Dermis microvascular lymphatic vessel endothelial cell (primary cell): Measurements from ENCODE around the gene ANKRD62. TPM values are rescaled to one million over a fixed set of nuclear protein-coding genes. Genes with fewer than 3 reads are reported as not detected.
"Not testable (repeated sequence)": the region's sequence is repeated elsewhere in the genome, so short reads cannot be mapped to it uniquely, and the experiment has no call there.

ENCODE experiments used
- DNase-seq, 2 donors: peaks; one replicate each; pipeline versions ENCODE4 v3.0.0 to v3.0.0-alpha.2; 2010; ENCODE audit warnings: low read depth in 2 of 2
- total RNA-seq: library from RNA; depleted of rRNA; stranded (reverse); fragments of >200 nt; gene quantifications from 2 replicates; pipeline ENCODE4 v1.2.1, GENCODE V29; 2014

Gene ANKRD62
- total RNA-seq, 1 donor from 2014 or later: not detected

DNA sequence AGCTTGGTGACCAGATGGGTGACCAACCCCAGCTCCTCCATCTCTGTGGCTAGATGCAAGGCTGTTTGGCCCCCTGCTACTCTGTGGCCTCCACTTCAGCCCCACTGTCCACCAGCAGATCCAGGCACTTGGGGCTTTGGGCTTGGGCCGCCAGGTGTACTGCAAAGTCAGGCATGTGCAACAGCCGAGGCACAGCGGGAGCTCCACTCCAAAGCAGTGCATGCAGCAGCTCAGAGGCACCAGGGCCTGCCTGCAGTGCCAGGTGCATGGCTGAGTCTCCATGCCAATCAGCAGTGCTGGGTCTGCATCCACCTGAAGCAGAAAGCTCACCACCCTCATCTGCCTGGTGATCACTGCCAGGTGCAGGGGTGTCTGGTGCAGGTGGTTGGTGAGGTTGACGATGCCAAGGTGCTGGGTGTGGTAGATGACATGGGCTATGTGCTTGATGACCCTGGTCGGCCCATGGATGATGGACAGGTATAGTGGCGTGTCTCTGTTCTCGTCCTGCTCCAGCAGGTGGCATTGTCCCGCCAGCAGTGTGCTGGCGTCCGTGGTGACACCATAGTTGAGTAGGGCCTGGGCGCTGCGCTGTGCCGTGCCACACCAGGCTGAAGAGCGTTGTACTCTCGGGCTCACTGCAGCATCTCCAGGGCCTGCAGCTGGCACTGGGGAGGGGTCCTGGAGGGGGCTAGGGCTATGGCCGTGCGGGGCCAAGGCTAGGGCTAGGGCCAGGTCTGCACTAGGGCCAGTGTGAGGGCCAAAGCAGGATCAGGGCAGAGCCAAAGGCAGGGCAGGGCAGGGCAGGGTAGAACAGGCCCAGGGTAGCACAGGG is 1.0 kb upstream of the ANKRD62 start:
- peak; percentile 34 to 36 for DNase-seq

- DNase-seq: no peak
Measured at GRCh38 chr18:12098374-12098773, 4.7 kb downstream of the ANKRD62 start.

DNA sequence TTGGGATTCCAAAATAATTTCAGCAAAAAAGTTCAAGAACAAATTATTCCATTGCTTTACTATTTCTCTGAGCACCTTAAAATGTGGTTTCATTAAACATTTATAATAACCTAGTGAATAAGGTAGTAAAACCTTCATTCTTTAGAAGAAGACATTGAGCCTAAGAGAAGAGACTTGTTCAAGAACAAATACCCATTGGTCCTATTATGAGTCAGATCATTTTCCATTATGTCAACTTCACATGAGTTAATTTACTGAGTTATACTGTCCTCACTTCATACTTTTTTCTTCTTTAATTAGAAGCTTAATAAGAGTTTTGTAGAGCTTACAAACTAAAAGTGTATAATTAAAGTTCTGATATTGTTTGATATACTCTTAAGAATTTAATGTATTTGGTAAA is 5.5 kb downstream of the ANKRD62 start:
- DNase-seq: no peak

DNA sequence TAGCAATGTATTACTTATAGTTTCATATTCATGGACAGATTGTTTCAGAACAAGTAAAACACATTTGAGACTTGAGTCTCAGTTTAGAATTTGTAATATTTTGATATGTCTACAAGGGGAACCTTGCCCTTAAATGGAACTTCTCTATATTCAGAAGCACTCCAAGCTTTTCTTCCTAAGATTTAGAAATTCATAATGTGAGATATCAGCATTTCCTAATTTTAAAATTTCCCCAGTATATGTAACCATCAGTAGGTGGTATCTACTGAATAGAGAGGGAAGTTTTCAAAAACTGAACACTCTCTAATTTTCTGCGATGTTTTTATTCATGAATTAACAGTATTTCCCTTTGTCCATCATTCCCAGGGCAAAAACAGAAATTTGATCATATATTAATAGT is 7.6 kb downstream of the ANKRD62 start:
- DNase-seq: no peak

DNA sequence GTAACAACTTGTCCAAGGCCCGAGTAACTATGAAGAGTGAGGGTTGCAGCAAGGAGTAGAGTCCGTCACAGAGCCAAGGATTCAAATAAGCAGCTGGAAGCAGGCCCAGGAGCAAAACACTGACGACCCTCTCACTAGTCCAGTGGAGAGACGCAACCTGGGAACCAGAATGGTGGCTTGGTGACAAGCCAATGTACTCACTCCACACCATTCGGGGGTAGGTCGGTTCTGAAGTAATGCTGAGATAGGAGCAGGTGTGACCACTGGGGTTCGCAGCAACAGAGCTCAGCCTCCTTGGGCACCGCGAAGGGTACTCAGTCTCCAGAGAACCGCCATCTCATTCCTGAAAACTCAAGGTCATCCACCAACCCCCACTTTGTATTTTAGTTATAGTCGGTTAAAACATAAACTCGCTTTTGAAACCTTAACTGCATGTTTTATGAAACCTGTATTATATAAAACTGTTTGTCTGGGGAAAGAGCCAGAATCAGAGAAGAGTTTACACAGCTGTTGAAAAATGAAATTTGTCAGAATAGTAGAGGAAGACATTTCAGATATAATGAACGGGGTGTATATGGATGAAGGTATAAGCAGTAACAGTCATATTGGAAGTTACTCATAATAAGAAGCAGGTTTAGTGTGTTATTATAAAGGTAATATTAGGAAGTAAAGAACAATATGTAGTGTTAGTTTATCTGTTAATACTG is 8.6 kb downstream of the ANKRD62 start:
- DNase-seq: no peak

- DNase-seq: no peak
Measured at GRCh38 chr18:12106471-12106870, 12.8 kb downstream of the ANKRD62 start.

- no peak for DNase-seq
Measured at GRCh38 chr18:12109836-12110235, 16.2 kb downstream of the ANKRD62 start.

DNA sequence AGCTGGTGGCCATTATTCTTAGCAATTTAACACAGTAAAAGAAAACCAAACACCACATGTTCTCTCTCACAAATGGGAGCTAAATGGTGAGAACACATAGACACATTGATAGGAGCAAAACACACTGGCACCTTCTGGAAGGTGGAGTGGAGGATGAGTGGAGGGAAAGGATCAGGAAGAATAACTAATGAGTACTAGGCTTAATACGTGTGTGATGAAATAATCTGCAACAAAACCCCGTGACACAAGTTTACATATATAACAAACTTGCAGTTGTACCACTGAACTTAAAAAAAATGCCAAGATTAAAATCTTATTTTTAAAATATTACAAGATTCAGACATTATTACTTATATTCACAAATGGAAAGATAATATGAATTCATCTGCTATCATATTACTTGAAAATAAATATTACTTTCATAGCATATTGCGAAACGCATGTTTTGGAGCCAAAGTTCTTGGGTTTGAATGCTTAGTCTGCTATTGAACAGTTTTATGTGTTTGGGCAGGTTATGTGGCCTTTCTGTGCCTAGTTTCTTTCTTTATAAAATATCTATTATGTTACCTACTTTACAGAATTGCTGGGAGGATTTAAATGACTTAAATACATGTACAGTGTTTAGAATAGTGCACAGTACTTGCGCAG is 20.5 kb downstream of the ANKRD62 start:
- DNase-seq: no peak

GRCh38 chr18:12119358-12119757 is 25.7 kb downstream of the ANKRD62 start:
- no peak for DNase-seq

DNA sequence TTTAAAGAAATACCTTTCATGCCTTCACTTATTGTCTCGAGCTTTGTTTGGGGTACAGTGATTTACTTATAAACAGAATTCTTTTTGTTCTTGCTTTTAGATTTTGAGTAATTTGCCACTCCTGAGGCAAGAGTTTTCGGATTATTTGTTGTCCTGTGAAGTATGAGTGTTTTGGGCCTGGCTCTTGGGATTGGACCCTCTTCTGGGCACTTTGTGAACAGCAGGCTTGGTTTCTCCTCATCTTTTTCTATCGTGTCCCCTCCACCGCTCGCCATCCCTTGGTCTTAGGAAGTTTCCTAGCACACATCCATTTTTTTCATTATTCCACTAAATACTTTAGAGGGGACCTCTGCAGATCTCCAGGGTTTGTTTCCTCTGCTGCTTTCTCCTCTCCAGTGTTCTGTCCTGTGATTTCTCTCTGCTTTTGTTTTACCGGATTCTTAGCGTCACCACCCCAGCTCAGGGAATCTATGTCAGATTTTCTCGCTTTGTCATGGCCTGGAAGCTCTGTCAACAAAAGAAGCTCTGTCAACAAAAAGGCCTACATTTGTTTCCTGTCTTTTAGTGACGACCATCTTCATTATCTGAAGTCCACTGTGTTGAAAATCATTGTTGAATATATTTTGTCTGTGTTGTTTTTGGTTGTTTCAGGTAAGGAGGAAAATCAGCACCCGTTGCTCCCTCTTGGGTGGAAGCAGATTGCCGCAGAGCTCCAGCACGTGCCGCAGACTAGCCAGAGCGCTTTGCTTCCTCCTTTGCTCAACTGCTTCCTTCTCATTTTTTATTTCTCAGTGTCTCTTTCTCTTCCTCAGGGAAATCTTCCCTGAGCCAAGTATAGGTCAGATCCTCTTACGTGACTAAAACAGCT is 27.8 kb downstream of the ANKRD62 start:
- DNase-seq: peak; percentile 1 to 26

GRCh38 chr18:12122043-12122389 is 28.4 kb downstream of the ANKRD62 start:
- not testable (repeated sequence) for DNase-seq

- DNase-seq: not testable (repeated sequence)
Measured at GRCh38 chr18:12127647-12128046, 34.0 kb downstream of the ANKRD62 start.

DNA sequence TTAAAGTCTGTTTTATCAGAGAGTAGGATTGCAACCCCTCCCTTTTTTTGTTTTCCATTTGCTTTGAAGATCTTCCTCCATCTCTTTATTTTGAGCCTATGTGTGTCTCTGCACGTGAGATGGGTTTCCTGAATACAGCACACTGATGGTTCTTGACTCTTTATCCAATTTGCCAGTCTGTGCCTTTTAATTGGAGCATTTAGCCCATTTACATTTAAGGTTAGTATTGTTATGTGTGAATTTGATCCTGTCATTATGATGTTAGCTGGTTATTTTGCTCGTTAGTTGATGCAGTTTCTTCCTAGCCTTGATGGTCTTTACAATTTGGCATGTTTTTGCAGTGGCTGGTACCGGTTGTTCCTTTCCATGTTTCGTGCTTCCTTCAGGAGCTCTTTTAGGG is 45.2 kb downstream of the ANKRD62 start:
- DNase-seq: not testable (repeated sequence)

DNA sequence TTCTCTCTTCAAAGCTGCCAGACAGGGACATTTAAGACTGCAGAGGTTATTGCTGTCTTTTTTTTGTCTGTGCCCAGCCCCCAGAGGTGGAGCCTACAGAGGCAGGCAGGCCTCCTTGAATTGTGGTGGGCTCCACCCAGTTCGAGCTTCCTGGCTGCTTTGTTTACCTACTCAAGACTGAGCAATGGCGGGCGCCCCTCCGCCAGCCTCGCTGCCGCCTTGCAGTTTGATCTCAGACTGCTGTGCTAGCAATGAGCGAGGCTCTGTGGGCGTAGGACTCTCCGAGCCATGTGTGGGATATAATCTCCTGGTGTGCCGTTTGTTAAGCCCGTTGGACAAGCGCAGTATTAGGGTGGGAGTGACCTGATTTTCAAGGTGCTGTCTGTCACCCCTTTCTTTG is 47.2 kb downstream of the ANKRD62 start:
- not testable (repeated sequence) for DNase-seq

- not testable (repeated sequence) for DNase-seq
Measured at GRCh38 chr18:12141778-12142177, 48.1 kb downstream of the ANKRD62 start.

GRCh38 chr18:12149431-12149830 is 55.8 kb downstream of the ANKRD62 start:
- not testable (repeated sequence) for DNase-seq

DNA sequence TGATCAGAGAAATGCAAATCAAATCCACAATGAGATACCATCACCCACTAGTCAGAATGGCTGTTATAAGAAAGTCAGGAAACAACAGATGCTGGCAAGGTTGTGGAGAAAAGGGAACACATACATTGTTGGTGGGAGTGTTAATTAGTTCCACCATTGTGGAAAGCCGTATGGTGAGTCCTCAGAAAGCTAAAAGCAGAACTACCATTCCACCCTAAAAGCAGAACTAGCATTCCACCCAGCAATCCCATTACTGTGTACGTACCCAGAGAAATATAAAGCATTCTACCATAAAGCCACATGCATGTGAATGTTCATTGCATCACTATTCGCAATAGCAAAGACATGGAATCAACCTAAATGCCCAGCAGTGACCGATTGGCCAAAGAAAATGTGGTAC is 60.7 kb downstream of the ANKRD62 start:
- no peak for DNase-seq

DNA sequence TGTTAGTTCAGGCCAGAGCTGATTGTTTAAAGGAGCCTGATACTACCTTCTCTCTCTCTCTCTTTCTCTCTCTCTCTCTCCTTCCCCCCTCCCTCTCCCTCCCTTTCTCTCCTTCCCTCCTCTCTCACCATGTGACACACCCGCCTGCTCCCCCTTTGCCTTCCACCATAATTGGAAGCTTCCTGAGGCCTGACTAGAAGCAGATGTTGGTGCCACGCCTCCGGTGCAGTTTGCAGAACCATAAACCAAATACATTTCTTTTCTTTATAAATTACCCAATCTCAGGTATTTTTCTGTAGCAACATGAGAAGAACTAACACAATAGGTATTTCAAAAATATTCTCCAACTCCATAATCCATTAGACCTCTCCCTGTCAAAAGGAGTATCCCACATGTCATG is 62.4 kb downstream of the ANKRD62 start:
- DNase-seq: no peak

GRCh38 chr18:12159446-12159845 is 65.8 kb downstream of the ANKRD62 start:
- DNase-seq: no peak

DNA sequence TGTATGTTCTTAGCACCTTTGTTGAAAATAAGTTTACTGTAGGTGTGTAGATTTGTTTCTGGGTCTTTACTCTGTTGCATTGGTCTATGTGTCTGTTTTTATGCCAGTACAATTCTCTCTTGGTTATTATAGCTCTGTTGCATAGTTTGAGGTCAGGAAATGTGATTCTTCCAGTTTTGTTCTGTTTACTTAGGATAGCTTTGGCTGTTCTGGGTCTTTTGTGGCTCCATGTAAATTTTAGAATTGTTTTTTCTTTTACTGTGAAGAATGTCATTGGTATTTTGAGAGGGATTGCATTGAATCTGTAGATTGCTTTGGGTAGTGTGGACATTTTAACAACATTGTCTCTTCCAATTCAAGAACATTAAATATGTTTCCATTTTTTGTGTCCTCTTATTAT is 69.1 kb downstream of the ANKRD62 start:
- no peak for DNase-seq

DNA sequence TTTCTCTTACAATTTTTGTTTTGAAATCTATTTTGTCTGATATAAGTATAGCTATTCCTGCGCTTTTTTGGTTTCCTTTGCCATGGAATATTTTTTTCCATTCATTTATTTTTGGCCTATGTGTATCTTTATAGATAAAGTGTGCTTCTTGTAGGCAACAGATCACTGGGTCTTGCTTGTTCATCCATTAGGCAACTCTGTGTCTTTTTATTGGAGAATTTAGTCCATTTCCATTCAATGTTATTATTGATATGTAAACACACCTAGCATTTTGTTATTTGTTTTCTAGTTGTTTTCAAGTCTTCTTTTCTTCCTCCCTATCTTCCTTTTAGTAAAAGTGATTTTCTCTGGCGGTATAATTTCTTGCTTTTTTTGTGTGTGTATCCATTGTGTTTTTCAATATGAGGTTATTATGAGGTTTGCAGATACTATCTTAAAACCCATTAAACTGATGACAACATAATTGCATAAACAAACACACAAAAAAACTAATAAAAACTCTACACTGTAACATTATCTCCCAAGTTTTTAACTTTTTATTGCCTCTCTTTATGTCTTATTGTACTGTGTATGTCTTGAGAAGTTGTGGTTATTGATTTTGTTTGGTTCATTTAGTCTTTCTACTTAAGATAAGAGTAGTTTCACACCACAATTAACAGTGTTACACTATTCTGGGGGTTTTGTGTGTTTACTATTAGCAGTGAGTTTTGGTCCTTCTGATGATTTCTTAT is 71.6 kb downstream of the ANKRD62 start:
- no peak for DNase-seq
